ENCODE data around the gene PCDHB12.
A peak's percentile ranks its signal among the peaks of the same experiment; 100 is the strongest.
"Not testable (repeated sequence)": the region's sequence is repeated elsewhere in the genome, so short reads cannot be mapped to it uniquely, and the experiment has no call there.

The PCDHB12 gene

DNA sequence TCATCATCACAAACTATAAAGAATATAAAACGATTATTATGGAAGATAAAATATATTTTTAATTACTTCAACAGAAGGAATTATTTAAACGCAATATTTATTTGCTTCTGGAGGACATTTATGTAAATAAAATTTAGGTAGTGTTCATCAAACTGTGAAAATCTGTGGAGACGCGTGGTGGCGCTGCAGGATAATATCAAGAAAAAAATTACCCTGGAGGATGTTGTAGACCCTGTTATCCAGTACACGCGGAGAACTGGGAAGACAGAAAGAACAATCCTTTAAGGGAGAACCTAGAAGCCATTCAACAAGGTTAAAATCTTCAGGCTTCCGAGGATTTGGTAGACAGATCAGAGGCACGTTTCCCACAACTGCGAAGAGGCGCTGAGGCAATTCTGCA is at the start of gene PCDHB12:
Gene PCDHB12, plus strand, starts transcription at position 242 of the 400 bp plus-strand sequence. CDS start 189 bp downstream, outside the sequence.
- DNase-seq, result no peak

DNA sequence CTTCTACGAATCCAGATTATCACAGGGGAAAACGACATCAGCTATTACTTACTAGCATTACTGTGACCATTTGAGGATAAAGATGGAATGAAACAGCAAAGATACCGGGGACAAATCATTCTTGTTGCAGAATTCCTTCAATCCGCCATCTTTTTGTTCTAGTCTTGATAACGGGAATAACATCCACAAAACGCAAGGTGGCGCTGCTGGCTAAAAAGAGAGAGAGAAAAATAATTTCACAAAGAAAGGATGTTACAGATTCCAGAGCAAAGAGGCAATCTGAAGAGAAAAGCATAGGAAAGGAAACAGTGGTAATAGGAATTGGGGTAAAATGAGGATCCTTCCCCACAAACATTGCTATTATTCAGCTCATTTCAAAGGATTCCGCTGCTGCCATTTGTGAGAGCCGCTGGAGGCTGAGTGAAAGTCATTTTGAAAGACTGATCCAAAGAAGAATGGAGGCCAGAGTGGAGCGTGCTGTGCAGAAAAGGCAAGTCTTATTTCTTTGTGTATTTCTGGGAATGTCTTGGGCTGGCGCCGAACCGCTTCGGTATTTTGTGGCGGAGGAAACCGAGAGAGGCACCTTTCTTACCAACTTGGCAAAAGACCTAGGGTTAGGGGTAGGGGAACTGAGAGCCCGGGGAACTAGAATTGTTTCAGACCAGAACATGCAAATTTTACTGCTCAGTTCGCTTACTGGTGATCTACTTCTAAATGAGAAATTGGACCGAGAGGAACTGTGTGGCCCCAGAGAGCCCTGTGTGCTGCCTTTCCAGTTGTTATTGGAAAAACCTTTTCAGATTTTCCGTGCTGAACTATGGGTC is 35.9 kb upstream of the PCDHB12 start, which contains the start of gene PCDHB7:
Gene PCDHB7, plus strand, starts transcription at position 264 of the 824 bp plus-strand sequence. Its CDS starts 192 bp downstream, at position 456.
- DNase-seq, result no peak

GRCh38 chr5:141174291-141175104 is 34.0 kb upstream of the PCDHB12 start:
- not testable (repeated sequence) for DNase-seq

- DNase-seq, result no peak
These were observed 32.6 kb upstream of the PCDHB12 start for GRCh38 chr5:141175933-141176332.

DNA sequence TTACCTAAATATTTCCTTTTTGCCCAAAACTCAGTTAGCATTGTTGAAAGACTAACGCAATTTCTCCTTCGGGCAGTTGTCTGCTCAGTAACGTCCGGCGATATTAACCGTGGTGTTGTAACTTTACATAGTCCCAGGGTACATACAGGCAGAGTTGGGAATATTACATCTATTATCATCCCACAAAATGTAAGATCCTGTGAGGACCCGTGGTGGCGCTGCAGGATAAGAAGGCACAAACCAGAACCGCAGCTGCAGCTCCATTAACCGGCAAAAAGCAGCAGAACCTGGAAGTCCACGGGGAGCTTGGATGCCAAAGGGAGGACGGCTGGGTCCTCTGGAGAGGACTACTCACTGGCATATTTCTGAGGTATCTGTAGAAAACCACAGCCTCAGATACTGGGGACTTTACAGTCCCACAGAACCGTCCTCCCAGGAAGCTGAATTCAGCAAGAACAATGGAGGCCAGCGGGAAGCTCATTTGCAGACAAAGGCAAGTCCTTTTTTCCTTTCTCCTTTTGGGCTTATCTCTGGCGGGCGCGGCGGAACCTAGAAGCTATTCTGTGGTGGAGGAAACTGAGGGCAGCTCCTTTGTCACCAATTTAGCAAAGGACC is 30.8 kb upstream of the PCDHB12 start, which contains the start of gene PCDHB8:
Gene PCDHB8, plus strand, starts transcription at position 214 of the 615 bp plus-strand sequence. Its CDS starts 245 bp downstream, at position 459.
- DNase-seq, result not testable (repeated sequence)

- DNase-seq, result not testable (repeated sequence)
These were observed 29.1 kb upstream of the PCDHB12 start for GRCh38 chr5:141179371-141179770.

GRCh38 chr5:141179876-141180275 is 28.6 kb upstream of the PCDHB12 start:
- not testable (repeated sequence) for DNase-seq

- no peak for DNase-seq
These were observed 28.2 kb upstream of the PCDHB12 start for GRCh38 chr5:141180313-141180712.

- DNase-seq, result peak; percentile 61
These were observed 26.3 kb upstream of the PCDHB12 start, which contains the start of gene PCDHB16 for GRCh38 chr5:141182248-141182647. TSS of gene PCDHB16 (plus strand) at chr5:141182387. CDS start at chr5:141182560, 173 bp downstream.

GRCh38 chr5:141184117-141184855 is 24.2 kb upstream of the PCDHB12 start:
- DNase-seq, result not testable (repeated sequence)

- no peak for DNase-seq
These were observed 21.5 kb upstream of the PCDHB12 start, which contains the start of gene PCDHB9 for GRCh38 chr5:141186897-141187512. TSS of gene PCDHB9 (plus strand) at chr5:141187161. CDS start at chr5:141187319, 158 bp downstream.

GRCh38 chr5:141188682-141189081 is 19.8 kb upstream of the PCDHB12 start:
- not testable (repeated sequence) for DNase-seq

DNA sequence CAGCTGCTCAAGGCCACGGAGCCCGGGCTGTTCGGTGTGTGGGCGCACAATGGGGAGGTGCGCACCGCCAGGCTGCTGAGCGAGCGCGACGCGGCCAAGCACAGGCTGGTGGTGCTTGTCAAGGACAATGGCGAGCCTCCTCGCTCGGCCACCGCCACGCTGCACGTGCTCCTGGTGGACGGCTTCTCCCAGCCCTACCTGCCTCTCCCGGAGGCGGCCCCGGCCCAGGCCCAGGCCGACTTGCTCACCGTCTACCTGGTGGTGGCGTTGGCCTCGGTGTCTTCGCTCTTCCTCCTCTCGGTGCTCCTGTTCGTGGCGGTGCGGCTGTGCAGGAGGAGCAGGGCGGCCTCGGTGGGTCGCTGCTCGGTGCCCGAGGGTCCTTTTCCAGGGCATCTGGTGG is 19.4 kb upstream of the PCDHB12 start:
- DNase-seq, result not testable (repeated sequence)

GRCh38 chr5:141192110-141192725 is 16.3 kb upstream of the PCDHB12 start, which contains the start of gene PCDHB10:
TSS of gene PCDHB10 (plus strand) at chr5:141192353. CDS start at chr5:141192553, 200 bp downstream.
- DNase-seq, result peak; percentile 13

GRCh38 chr5:141194332-141194731 is 14.2 kb upstream of the PCDHB12 start:
- not testable (repeated sequence) for DNase-seq

DNA sequence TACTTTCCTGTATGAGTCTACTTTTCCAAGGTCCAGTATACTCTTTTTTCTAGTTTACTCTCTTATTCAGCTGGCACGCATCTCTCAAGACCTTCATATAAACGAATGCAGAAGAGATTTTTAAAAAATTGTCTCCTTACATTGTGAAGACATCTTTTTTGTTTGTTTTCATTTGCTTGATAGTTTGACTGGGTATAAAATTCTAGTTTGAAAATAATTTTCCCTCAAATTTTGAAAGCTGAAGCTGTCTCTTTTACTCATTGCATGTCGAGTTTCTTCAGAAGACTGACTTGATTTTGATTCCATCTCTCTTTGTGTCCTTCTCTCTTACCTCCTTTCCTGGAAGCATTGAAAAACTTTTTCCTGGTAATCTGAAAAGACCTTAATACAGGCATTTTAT is 12.2 kb upstream of the PCDHB12 start:
- no peak for DNase-seq

GRCh38 chr5:141199359-141200235 is 8.9 kb upstream of the PCDHB12 start, which contains the start of gene PCDHB11:
TSS of gene PCDHB11 (plus strand) at chr5:141199627. CDS start at chr5:141199775, 148 bp downstream.
- DNase-seq, result no peak

GRCh38 chr5:141201126-141201525 is 7.4 kb upstream of the PCDHB12 start:
- DNase-seq, result not testable (repeated sequence)

DNA sequence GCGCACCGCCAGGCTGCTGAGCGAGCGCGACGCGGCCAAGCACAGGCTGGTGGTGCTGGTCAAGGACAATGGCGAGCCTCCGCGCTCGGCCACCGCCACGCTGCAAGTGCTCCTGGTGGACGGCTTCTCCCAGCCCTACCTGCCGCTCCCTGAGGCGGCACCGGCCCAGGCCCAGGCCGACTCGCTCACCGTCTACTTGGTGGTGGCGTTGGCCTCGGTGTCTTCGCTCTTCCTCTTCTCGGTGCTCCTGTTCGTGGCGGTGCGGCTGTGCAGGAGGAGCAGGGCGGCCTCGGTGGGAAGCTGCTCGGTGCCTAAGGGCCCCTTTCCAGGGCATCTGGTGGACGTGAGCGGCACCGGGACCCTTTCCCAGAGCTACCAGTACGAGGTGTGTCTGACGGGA is 6.9 kb upstream of the PCDHB12 start:
- not testable (repeated sequence) for DNase-seq

GRCh38 chr5:141210281-141210680 is 1.8 kb downstream of the PCDHB12 start:
- DNase-seq, result not testable (repeated sequence)

Measured in NCI-H1694 (cell line).